ENCODE data around the gene SFTPA2. TPM values are rescaled to one million over a fixed set of nuclear protein-coding genes. Genes with fewer than 3 reads are reported as not detected.
"Not testable (repeated sequence)": the region's sequence is repeated elsewhere in the genome, so short reads cannot be mapped to it uniquely, and the experiment has no call there.

SFTPA2 gene
- polyA plus RNA-seq, result 1 to 10 TPM in 1 of 2 donors, under 1 TPM in 1; 0.38 to 1.4 TPM

DNA sequence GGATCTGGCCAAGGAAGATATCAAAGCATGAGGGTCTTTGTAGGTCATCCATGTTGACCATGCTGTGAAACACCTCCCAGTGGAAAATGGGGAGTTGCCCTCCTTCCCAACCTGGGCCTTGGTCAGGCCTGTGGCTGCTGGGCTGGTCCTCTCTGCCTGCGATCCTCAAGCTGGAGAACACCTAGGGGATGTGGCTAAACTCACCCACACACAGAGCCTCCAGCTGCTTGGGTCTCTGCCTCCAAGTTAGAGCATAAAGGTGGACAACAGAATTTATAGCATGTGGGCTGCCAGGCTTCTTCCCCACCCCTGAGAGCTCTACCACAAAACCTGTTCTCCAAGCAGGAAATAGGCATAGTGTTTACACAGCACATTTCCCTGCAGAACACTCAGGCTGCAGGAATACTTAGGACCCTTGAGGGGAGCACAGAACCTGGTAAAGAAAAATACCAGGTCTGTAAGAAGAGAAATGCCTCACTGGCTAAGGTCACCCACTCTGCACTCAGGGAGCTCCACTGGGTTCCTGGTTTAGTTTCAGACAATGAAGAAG, at the start of gene SFTPA2:
TSS of gene SFTPA2 (minus strand) at position 248 of the 550 bp plus-strand sequence. CDS start 924 bp downstream, outside the sequence.
- 88 to 89% methylated on average over 1 of the region's 1 CpG for WGBS, 2 donors
- Histone ChIP-seq H3K36me3 (ENCODE audit: control insufficient read depth in 2 of 2, insufficient read depth in 2 of 2, low read length in 1 of 2) (no peaks in the 10 kb centered on the region), H3K4me1 (ENCODE audit: control insufficient read depth in 2 of 2, insufficient read depth in 2 of 2, low read length in 1 of 2) (no peaks in the 10 kb centered on the region), H3K9me3 (ENCODE audit: control insufficient read depth in 2 of 2, insufficient read depth in 1 of 2, low read depth in 1 of 2, low read length in 1 of 2) (no peaks in the 10 kb centered on the region), H3K4me3 (ENCODE audit: low read depth in 1 of 2, low read length in 2 of 2) (no peak within 1 kb of the TSS), H3K27ac (ENCODE audit: low read depth in 2 of 2, low read length in 1 of 2) (no peak within 1 kb of the TSS), H3K27me3 (ENCODE audit: control insufficient read depth in 1 of 2, insufficient read depth in 2 of 2, low read length in 2 of 2) (no peaks in the 10 kb centered on the region)

DNA sequence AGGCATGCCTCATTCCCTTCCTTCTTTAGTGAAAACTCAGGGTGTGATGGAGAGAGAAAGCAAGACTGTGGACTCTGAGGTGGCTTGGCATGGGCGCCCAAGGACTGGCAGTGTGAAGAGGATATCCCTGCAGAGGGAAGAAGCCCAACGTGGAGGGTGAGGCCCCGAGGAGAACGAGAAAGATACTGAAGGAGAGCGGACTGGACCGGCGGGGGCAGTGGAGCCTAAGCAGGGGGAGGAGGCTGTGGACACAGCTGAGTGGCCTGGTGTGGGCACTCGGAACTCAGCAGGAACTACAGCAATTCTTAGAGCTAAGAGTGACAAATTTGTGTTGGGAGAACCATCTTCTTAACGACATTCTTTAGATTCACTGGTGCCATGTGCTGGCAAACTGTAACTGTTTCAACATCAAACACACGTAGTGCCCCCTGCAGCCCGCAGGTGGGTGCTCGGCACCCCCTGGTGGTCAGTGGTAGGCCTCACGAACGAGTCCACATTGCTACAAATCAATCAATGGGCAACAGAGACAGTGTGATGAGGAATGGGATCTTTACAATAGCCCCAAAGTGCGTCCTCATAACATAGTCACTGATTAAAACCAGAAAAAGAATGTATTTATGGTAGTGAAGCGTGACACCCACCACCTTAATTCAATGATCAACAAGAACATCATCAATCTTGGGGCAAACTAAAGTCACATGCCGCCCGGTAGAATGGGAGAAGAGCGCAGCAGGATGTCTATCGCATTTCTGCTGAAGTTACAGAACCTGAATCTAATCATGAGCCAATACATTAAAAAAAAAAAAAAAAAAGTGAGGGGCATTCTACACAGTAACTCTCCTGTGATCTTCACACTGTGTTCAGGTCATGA, 48.5 kb upstream of the SFTPA2 start:
- Histone ChIP-seq H3K9me3 (ENCODE audit: control insufficient read depth in 2 of 2, insufficient read depth in 1 of 2, low read depth in 1 of 2, low read length in 1 of 2) (no peaks in the 10 kb centered on the region), H3K4me1 (ENCODE audit: control insufficient read depth in 2 of 2, insufficient read depth in 2 of 2, low read length in 1 of 2) (no peaks in the 10 kb centered on the region), H3K27me3 (ENCODE audit: control insufficient read depth in 1 of 2, insufficient read depth in 2 of 2, low read length in 2 of 2) (no peaks in the 10 kb centered on the region), H3K36me3 (ENCODE audit: control insufficient read depth in 2 of 2, insufficient read depth in 2 of 2, low read length in 1 of 2) (no peaks in the 10 kb centered on the region), H3K27ac (ENCODE audit: low read depth in 2 of 2, low read length in 1 of 2) (no peak overlapping the region), H3K4me3 (ENCODE audit: low read depth in 1 of 2, low read length in 2 of 2) (no peak overlapping the region)
- 59 to 60% methylated on average over 20 of the region's 20 CpGs for WGBS, 2 donors

DNA sequence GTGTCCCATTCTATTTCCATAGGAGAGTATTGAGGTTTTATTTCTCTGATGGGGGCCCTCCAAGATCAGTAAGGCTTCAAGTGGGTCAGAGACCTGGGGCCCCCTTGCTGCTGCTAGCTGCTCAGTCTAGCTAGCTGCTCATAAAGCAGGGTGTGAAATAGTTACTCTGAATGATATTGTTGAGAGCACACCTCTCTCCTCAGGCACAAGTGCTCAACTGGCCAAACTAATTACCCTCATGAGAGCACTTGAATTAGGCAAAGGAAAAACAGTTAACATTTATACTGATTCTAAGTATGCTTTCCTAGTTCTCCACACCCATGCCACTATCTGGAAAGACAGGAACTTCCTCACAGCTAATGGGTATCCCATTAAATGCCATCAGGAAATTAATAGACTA, 45.1 kb upstream of the SFTPA2 start:
- Histone ChIP-seq H3K4me1 (ENCODE audit: control insufficient read depth in 2 of 2, insufficient read depth in 2 of 2, low read length in 1 of 2) (no peaks in the 10 kb centered on the region), H3K36me3 (ENCODE audit: control insufficient read depth in 2 of 2, insufficient read depth in 2 of 2, low read length in 1 of 2) (no peaks in the 10 kb centered on the region), H3K4me3 (ENCODE audit: low read depth in 1 of 2, low read length in 2 of 2) (no peak overlapping the region), H3K27ac (ENCODE audit: low read depth in 2 of 2, low read length in 1 of 2) (no peak overlapping the region), H3K9me3 (ENCODE audit: control insufficient read depth in 2 of 2, insufficient read depth in 1 of 2, low read depth in 1 of 2, low read length in 1 of 2) (no peaks in the 10 kb centered on the region), H3K27me3 (ENCODE audit: control insufficient read depth in 1 of 2, insufficient read depth in 2 of 2, low read length in 2 of 2) (no peaks in the 10 kb centered on the region)

DNA sequence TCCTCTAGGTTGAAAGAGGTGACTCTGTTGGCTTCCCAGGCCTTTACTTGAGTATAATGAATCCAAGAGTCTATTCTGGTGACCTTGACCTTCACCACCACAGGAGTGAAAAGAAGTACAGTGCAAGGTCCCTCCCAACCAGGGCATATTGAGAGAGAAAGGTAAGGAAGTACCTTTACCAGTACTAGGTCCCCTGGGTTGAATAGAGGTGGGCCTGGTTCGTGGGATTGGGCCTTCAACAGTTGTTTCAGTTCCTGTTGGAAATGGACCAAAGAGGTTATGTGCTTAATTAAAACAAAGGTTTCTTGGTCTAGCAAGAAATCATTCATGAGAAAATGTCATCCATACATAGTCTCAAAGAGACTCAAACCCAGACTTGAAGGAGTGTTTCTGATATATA, 44.1 kb upstream of the SFTPA2 start:
- H3K4me3 ChIP-seq (ENCODE audit: low read depth in 1 of 2, low read length in 2 of 2), result no peak overlapping the region
- H3K27ac ChIP-seq (ENCODE audit: low read depth in 2 of 2, low read length in 1 of 2), result no peak overlapping the region
- no peaks in the 10 kb centered on the region for H3K9me3 ChIP-seq (ENCODE audit: control insufficient read depth in 2 of 2, insufficient read depth in 1 of 2, low read depth in 1 of 2, low read length in 1 of 2)
- 44 to 68% methylated on average over 1 of the region's 1 CpG for WGBS, 2 donors
- H3K36me3 ChIP-seq (ENCODE audit: control insufficient read depth in 2 of 2, insufficient read depth in 2 of 2, low read length in 1 of 2), result no peaks in the 10 kb centered on the region
- no peaks in the 10 kb centered on the region for H3K4me1 ChIP-seq (ENCODE audit: control insufficient read depth in 2 of 2, insufficient read depth in 2 of 2, low read length in 1 of 2)
- H3K27me3 ChIP-seq (ENCODE audit: control insufficient read depth in 1 of 2, insufficient read depth in 2 of 2, low read length in 2 of 2), result no peaks in the 10 kb centered on the region

DNA sequence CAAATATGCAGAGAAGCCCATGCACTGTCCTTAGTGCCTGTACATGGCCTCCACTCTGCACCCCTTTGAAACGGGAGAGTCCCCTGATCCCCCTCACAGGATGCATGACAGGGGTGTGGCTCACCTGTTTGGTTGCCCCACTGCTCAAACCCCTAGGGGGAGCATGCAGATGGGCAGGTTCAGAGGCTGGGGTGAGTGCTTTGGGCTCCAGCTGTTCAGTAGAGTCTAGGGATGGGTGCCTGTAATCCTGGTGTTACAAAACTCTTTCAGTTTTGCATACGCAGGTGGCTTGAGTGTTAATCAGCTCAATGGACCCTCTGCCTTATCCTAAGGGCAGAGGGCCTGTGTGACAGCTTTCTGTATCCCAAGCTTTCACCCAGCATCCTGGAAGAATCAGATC, 42.7 kb upstream of the SFTPA2 start:
- no peak overlapping the region for H3K27ac ChIP-seq (ENCODE audit: low read depth in 2 of 2, low read length in 1 of 2)
- H3K4me1 ChIP-seq (ENCODE audit: control insufficient read depth in 2 of 2, insufficient read depth in 2 of 2, low read length in 1 of 2), result no peaks in the 10 kb centered on the region
- H3K4me3 ChIP-seq (ENCODE audit: low read depth in 1 of 2, low read length in 2 of 2), result no peak overlapping the region
- WGBS, 2 donors, result 55 to 76% methylated on average over 2 of the region's 2 CpGs
- no peaks in the 10 kb centered on the region for H3K36me3 ChIP-seq (ENCODE audit: control insufficient read depth in 2 of 2, insufficient read depth in 2 of 2, low read length in 1 of 2)
- H3K27me3 ChIP-seq (ENCODE audit: control insufficient read depth in 1 of 2, insufficient read depth in 2 of 2, low read length in 2 of 2), result no peaks in the 10 kb centered on the region
- H3K9me3 ChIP-seq (ENCODE audit: control insufficient read depth in 2 of 2, insufficient read depth in 1 of 2, low read depth in 1 of 2, low read length in 1 of 2), result no peaks in the 10 kb centered on the region

DNA sequence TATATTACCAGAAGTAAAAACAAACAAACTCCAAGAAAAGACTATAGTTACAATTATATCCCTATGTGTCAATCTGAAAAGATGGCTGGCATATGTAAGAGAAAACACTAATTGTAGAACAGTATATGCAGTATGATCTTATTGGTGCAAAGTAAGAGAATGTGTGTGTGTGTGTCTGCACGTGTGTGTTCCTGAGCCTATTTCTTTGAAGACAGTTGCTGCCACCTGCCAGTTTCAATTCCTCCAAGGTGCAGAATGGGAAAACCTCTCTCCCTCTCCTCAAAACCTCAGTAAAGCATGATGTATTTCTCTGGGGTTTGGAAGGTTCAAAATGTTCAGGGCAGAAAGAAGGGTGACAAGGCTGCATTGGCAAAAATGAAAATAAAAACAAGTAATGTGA, 41.7 kb upstream of the SFTPA2 start:
- no peaks in the 10 kb centered on the region for H3K4me1 ChIP-seq (ENCODE audit: control insufficient read depth in 2 of 2, insufficient read depth in 2 of 2, low read length in 1 of 2)
- no peak overlapping the region for H3K27ac ChIP-seq (ENCODE audit: low read depth in 2 of 2, low read length in 1 of 2)
- no peaks in the 10 kb centered on the region for H3K27me3 ChIP-seq (ENCODE audit: control insufficient read depth in 1 of 2, insufficient read depth in 2 of 2, low read length in 2 of 2)
- H3K9me3 ChIP-seq (ENCODE audit: control insufficient read depth in 2 of 2, insufficient read depth in 1 of 2, low read depth in 1 of 2, low read length in 1 of 2), result no peaks in the 10 kb centered on the region
- WGBS, 2 donors, result 23 to 30% methylated on average over 1 of the region's 1 CpG
- no peak overlapping the region for H3K4me3 ChIP-seq (ENCODE audit: low read depth in 1 of 2, low read length in 2 of 2)
- H3K36me3 ChIP-seq (ENCODE audit: control insufficient read depth in 2 of 2, insufficient read depth in 2 of 2, low read length in 1 of 2), result no peaks in the 10 kb centered on the region

DNA sequence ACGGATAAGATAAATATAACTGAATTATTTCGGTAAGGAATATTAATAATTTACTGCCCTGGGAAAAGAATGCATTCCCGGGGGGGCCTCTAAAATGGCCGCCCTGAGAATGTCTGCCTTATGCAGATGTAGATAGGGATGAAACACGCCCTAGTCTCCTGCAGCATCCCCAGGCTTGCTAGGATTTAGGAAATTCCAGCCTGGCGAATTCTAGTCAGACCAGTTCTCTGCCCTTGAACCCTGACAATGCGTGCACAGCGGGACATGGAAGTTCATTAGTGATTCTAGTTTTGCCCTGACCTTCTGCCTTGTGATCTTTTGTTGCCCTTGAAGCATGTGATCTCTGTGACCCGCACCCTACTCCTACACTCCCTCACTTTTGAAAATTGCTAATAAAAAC, 39.4 kb upstream of the SFTPA2 start:
- H3K27me3 ChIP-seq (ENCODE audit: control insufficient read depth in 1 of 2, insufficient read depth in 2 of 2, low read length in 2 of 2); H3K4me3 ChIP-seq (ENCODE audit: low read depth in 1 of 2, low read length in 2 of 2); H3K4me1 ChIP-seq (ENCODE audit: control insufficient read depth in 2 of 2, insufficient read depth in 2 of 2, low read length in 1 of 2); H3K27ac ChIP-seq (ENCODE audit: low read depth in 2 of 2, low read length in 1 of 2); H3K36me3 ChIP-seq (ENCODE audit: control insufficient read depth in 2 of 2, insufficient read depth in 2 of 2, low read length in 1 of 2); H3K9me3 ChIP-seq (ENCODE audit: control insufficient read depth in 2 of 2, insufficient read depth in 1 of 2, low read depth in 1 of 2, low read length in 1 of 2): not testable (repeated sequence)
- 78 to 83% methylated on average over 9 of the region's 9 CpGs for WGBS, 2 donors

DNA sequence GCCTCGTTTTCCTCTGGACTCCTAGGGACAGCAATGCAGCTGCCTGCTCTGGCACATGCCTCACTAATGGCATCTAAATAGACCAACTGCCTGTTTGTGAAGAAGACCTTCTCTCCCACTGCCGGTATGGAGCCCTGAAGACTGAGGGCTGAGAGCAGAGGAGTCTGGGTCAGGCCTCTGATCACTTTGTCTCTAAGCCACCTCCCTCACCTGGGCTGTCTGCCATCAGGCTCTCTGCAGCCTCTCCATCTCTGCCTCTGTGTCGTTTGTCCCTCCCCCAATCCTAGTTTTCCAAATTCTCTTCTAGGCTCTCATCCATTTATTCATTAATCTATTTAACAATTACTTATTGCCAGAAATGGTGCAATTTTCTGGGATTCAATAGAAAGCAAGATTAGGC, 35.3 kb upstream of the SFTPA2 start:
- H3K27me3 ChIP-seq (ENCODE audit: control insufficient read depth in 1 of 2, insufficient read depth in 2 of 2, low read length in 2 of 2), result peaks cover 0 to 3% of the 10 kb centered on the region in 2 donors
- 37 to 61% methylated on average over 3 of the region's 3 CpGs for WGBS, 2 donors
- H3K36me3 ChIP-seq (ENCODE audit: control insufficient read depth in 2 of 2, insufficient read depth in 2 of 2, low read length in 1 of 2), result no peaks in the 10 kb centered on the region
- peaks cover 0 to 3% of the 10 kb centered on the region in 2 donors for H3K9me3 ChIP-seq (ENCODE audit: control insufficient read depth in 2 of 2, insufficient read depth in 1 of 2, low read depth in 1 of 2, low read length in 1 of 2)
- H3K4me1 ChIP-seq (ENCODE audit: control insufficient read depth in 2 of 2, insufficient read depth in 2 of 2, low read length in 1 of 2), result no peaks in the 10 kb centered on the region
- H3K4me3 ChIP-seq (ENCODE audit: low read depth in 1 of 2, low read length in 2 of 2), result no peak overlapping the region
- no peak overlapping the region for H3K27ac ChIP-seq (ENCODE audit: low read depth in 2 of 2, low read length in 1 of 2)

DNA sequence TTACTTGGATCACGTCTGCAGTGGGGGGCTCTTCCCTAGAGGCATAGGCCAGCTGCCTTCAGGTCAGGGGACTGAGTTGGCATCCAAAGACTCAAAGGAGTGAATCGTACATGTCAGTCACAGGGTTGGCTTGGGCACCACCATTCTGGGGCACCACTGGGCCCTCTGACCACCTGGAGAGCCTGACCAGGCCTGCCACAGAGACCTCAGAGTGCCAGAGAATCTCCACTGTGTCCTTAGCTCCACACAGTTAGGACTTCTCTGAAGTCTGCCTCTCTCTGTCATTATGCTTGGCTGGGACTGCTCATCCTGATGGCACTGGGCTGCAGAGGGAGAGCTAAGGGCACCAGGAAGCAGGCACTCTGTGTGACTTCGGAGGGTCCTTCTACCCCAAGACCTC, 34.4 kb upstream of the SFTPA2 start:
- H3K4me3 ChIP-seq (ENCODE audit: low read depth in 1 of 2, low read length in 2 of 2); H3K9me3 ChIP-seq (ENCODE audit: control insufficient read depth in 2 of 2, insufficient read depth in 1 of 2, low read depth in 1 of 2, low read length in 1 of 2); H3K27ac ChIP-seq (ENCODE audit: low read depth in 2 of 2, low read length in 1 of 2); H3K27me3 ChIP-seq (ENCODE audit: control insufficient read depth in 1 of 2, insufficient read depth in 2 of 2, low read length in 2 of 2); H3K36me3 ChIP-seq (ENCODE audit: control insufficient read depth in 2 of 2, insufficient read depth in 2 of 2, low read length in 1 of 2); H3K4me1 ChIP-seq (ENCODE audit: control insufficient read depth in 2 of 2, insufficient read depth in 2 of 2, low read length in 1 of 2): not testable (repeated sequence)
- WGBS, 2 donors, result 77 to 86% methylated on average over 3 of the region's 3 CpGs

DNA sequence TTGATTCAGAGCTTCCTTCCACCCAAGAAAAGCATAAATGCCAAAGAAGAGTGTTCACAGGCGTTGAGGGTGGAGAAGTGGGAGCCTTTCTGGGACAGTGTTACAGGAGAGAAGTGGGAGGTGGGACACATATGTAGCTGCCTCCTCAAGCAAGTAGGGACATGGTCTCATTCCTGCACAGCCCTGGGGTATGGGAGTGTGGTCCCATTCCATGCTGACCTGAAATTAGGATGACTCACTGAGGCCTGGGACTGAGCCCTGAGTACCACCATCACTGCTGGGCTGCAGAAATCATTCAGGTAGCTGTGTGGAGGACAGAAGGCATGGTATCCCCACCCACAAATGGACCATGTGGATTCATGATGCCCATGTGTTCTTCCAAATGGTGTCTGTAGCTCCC, 33.2 kb upstream of the SFTPA2 start:
- H3K4me1 ChIP-seq (ENCODE audit: control insufficient read depth in 2 of 2, insufficient read depth in 2 of 2, low read length in 1 of 2), result no peaks in the 10 kb centered on the region
- peaks cover 0 to 3% of the 10 kb centered on the region in 2 donors for H3K9me3 ChIP-seq (ENCODE audit: control insufficient read depth in 2 of 2, insufficient read depth in 1 of 2, low read depth in 1 of 2, low read length in 1 of 2)
- H3K27me3 ChIP-seq (ENCODE audit: control insufficient read depth in 1 of 2, insufficient read depth in 2 of 2, low read length in 2 of 2), result peaks cover 0 to 3% of the 10 kb centered on the region in 2 donors
- no peaks in the 10 kb centered on the region for H3K36me3 ChIP-seq (ENCODE audit: control insufficient read depth in 2 of 2, insufficient read depth in 2 of 2, low read length in 1 of 2)
- no peak overlapping the region for H3K4me3 ChIP-seq (ENCODE audit: low read depth in 1 of 2, low read length in 2 of 2)
- no peak overlapping the region for H3K27ac ChIP-seq (ENCODE audit: low read depth in 2 of 2, low read length in 1 of 2)
- WGBS, 2 donors, result 74 to 80% methylated on average over 1 of the region's 1 CpG
